PC-3 (cell line): Measurements from ENCODE around the gene LAMA2. TPM values are rescaled to one million over a fixed set of nuclear protein-coding genes. Genes with fewer than 3 reads are reported as not detected.

Experiments used
- ATAC-seq: fragments of 200-7000 bp; cut with Tn5 transposase; 2 replicates; pipeline ENCODE4 v1.9.1; 2020; ENCODE audit warnings: mild to moderate bottlenecking, moderate library complexity
- BruUV-seq: library from RNA; stranded (reverse); fragments of 400-500 nt; replicated peaks from 2 replicates; lab custom pipeline; 2021; lab: Mats Ljungman, UMichigan
- CTCF ChIA-PET: fragments of 300-600 bp; sonication (Branson Sonifier 250); formaldehyde crosslinking; loops from one replicate; lab custom pipeline; 2022; ENCODE audit warnings: antibody characterized with exemption; lab: Charles Lee
- POLR2A ChIA-PET: fragments of 300-600 bp; sonication (Branson Sonifier 250); formaldehyde crosslinking; loops from one replicate; lab custom pipeline; 2022; ENCODE audit warnings: antibody characterized with exemption; ENCODE audit not compliant: unreplicated experiment; lab: Charles Lee
- DNase-seq: peaks from one replicate; pipeline ENCODE4 v3.0.0-alpha.2; 2015
- H2AFZ ChIP-seq: fragments of 300-600 bp; sonication (generic); 2 replicates; pipeline ENCODE4 v1.6.0; 2016; ENCODE audit warnings: antibody characterized with exemption, low read length
- H3F3A ChIP-seq: fragments of 300-600 bp; sonication (generic); one replicate; pipeline ENCODE4 v1.6.0; 2017; ENCODE audit warnings: antibody characterized with exemption, low read length, control low read depth, mild to moderate bottlenecking; ENCODE audit not compliant: unreplicated experiment
- H3K27ac ChIP-seq: fragments of 300-600 bp; sonication (generic); 2 replicates; pipeline ENCODE4 v1.5.1; 2016; ENCODE audit warnings: mild to moderate bottlenecking, low read length
- H3K27me3 ChIP-seq: fragments of 300-600 bp; sonication (generic); 2 replicates; pipeline ENCODE4 v1.6.1; 2016; ENCODE audit warnings: low read length, mixed read lengths
- H3K36me3 ChIP-seq: fragments of 300-600 bp; sonication (generic); 2 replicates; pipeline ENCODE4 v1.6.1; 2016; ENCODE audit warnings: low read depth, mixed run types, low read length, mixed read lengths
- H3K4me1 ChIP-seq: fragments of 300-600 bp; sonication (generic); 2 replicates; pipeline ENCODE4 v1.5.1; 2016; ENCODE audit warnings: low read length; ENCODE audit not compliant: insufficient read depth
- H3K4me2 ChIP-seq: fragments of 300-600 bp; sonication (generic); 2 replicates; pipeline ENCODE4 v1.6.0; 2016; ENCODE audit warnings: low read length
- H3K4me3 ChIP-seq: fragments of 300-600 bp; sonication (generic); 2 replicates; pipeline ENCODE4 v1.5.1; 2016; ENCODE audit warnings: mild to moderate bottlenecking, low read length, mixed read lengths
- H3K79me2 ChIP-seq: fragments of 300-600 bp; sonication (generic); 2 replicates; pipeline ENCODE4 v1.6.1; 2017; ENCODE audit warnings: low read length, mixed read lengths
- H3K9ac ChIP-seq: fragments of 300-600 bp; sonication (generic); 2 replicates; pipeline ENCODE4 v1.6.0; 2016; ENCODE audit warnings: mild to moderate bottlenecking, low read length
- H3K9me2 ChIP-seq: fragments of 300-600 bp; sonication (generic); replicated peaks from 2 replicates; pipeline ENCODE4 v1.6.1; 2016; ENCODE audit warnings: mixed run types, low read length, mixed read lengths
- H3K9me3 ChIP-seq: fragments of 300-600 bp; sonication (generic); 2 replicates; pipeline ENCODE4 v1.6.1; 2016; ENCODE audit warnings: low read length, mixed read lengths
- H4K20me1 ChIP-seq: fragments of 300-600 bp; sonication (generic); 2 replicates; pipeline ENCODE4 v1.6.1; 2016; ENCODE audit warnings: low read length, mixed read lengths
- CTCF ChIP-seq: fragments of 300-600 bp; sonication (generic); conservative IDR thresholded peaks from 2 replicates; pipeline ENCODE4 v1.5.1; 2017; ENCODE audit warnings: antibody characterized with exemption, low read depth, mild to moderate bottlenecking, low read length
- EZH2 ChIP-seq: fragments of 300-600 bp; sonication (generic); IDR thresholded peaks from one replicate; pipeline ENCODE4 v1.6.1; 2017; ENCODE audit warnings: antibody characterized with exemption, mild to moderate bottlenecking, low read length; ENCODE audit not compliant: unreplicated experiment
- EZH2phosphoT487 ChIP-seq: fragments of 300-600 bp; sonication (generic); IDR thresholded peaks from 2 replicates; pipeline ENCODE4 v1.6.1; 2018; ENCODE audit warnings: mild to moderate bottlenecking, antibody characterized with exemption, low read length, borderline replicate concordance
- intact Hi-C: fragments of 100-400 bp; cut with micrococcal nuclease; formaldehyde crosslinking; loops from 2 replicates; pipeline ENCODE4 v1.9.0; 2023
- total RNA-seq: library from RNA; depleted of rRNA; stranded (reverse); fragments of >200 nt; gene quantifications from 2 replicates; pipeline ENCODE4 v1.2.3, GENCODE V29; 2014

Gene LAMA2
- total RNA-seq, 1 experiment from 2014 or later: 0.22 TPM

- Histone ChIP-seq H3K4me1 (no peaks in the 10 kb centered on the region), H3K9me2 (no peaks in the 10 kb centered on the region), H3K79me2 (no peaks in the 10 kb centered on the region), H3K27ac (no peak overlapping the region), H3K27me3 (no peaks in the 10 kb centered on the region), H3F3A (no peaks in the 10 kb centered on the region), H3K36me3 (no peaks in the 10 kb centered on the region), H4K20me1 (no peaks in the 10 kb centered on the region), H3K4me3 (no peak overlapping the region), H3K9me3 (no peaks in the 10 kb centered on the region), H3K9ac (no peak overlapping the region), H2AFZ (no peak overlapping the region), H3K4me2 (no peak overlapping the region)
- TF ChIP-seq EZH2: no peak
- no peak for TF ChIP-seq CTCF
- no peak for TF ChIP-seq EZH2phosphoT487
- no TSS peak for BruUV-seq
- no peak for DNase-seq
- intact Hi-C loops: no loop called here
- POLR2A ChIA-PET: no interaction called here
- no peak for ATAC-seq
- CTCF ChIA-PET: no interaction called here
These were observed 232.5 kb downstream of the LAMA2 start for GRCh38 chr6:129115471-129115870.

- Histone ChIP-seq H3K4me2 (no peak overlapping the region), H3K79me2 (no peaks in the 10 kb centered on the region), H3K9ac (no peak overlapping the region), H3K9me2 (no peaks in the 10 kb centered on the region), H3K4me1 (no peaks in the 10 kb centered on the region), H3K36me3 (no peaks in the 10 kb centered on the region), H3K4me3 (no peak overlapping the region), H3K9me3 (no peaks in the 10 kb centered on the region), H3K27ac (no peak overlapping the region), H4K20me1 (no peaks in the 10 kb centered on the region), H3F3A (no peaks in the 10 kb centered on the region), H2AFZ (no peak overlapping the region), H3K27me3 (no peaks in the 10 kb centered on the region)
- ChIA-PET POLR2A (no interaction called here), CTCF (no interaction called here)
- no TSS peak for BruUV-seq
- DNase-seq (no peak), ATAC-seq (no peak)
- intact Hi-C loops: no loop called here
- no peak for TF ChIP-seq EZH2
- no peak for TF ChIP-seq EZH2phosphoT487
- no peak for TF ChIP-seq CTCF
These were observed 234.4 kb downstream of the LAMA2 start for GRCh38 chr6:129117355-129117754.

DNA sequence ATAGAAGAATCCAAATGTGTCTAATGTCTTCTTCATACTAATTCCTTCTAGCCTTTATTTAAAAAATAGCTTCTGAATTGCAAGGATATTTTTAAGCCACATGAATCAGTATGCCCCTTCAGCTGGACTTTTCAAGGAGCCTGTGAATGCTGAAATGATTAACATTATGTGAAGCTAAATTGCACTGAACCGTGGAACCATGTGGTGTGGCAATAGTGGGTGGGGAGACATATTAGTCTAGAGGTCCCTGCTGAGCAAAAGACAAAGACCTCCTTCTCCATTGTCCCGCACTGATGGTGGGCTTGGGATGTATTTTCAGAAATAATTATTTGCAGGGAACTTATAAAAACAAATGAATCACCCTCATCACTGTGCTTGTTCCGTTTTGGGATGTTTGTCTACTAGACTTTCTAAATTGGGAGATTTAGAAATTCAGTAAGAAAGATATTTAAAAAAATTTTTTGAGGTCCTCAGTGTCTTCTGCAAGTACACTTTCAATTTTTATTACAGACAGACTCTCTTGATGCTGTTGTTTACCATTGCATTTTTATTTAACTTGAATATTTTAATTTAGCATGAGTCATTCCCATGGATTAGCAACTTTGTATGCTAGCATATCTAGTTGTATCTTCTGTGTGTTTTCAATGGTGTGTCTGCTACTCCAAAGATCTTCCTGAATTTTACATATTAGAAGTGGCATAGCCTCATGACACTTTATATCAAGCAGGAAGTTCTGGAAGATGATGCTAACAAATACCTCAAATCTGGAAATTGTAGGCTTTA, 238.1 kb downstream of the LAMA2 start:
- Histone ChIP-seq H4K20me1 (no peaks in the 10 kb centered on the region), H3K79me2 (no peaks in the 10 kb centered on the region), H3F3A (no peaks in the 10 kb centered on the region), H3K9me3 (no peaks in the 10 kb centered on the region), H3K9ac (no peak overlapping the region), H3K4me3 (no peak overlapping the region), H3K9me2 (no peaks in the 10 kb centered on the region), H3K36me3 (no peaks in the 10 kb centered on the region), H3K27ac (no peak overlapping the region), H3K4me2 (no peak overlapping the region), H2AFZ (no peak overlapping the region), H3K27me3 (no peaks in the 10 kb centered on the region), H3K4me1 (no peaks in the 10 kb centered on the region)
- POLR2A ChIA-PET: no interaction called here
- BruUV-seq: no TSS peak
- CTCF ChIA-PET: no interaction called here
- intact Hi-C loops: no loop called here
- no peak for ATAC-seq
- TF ChIP-seq CTCF (no peak), EZH2 (no peak), EZH2phosphoT487 (no peak)
- no peak for DNase-seq
